Endothelial cell of umbilical vein (primary cell): Measurements from ENCODE around the gene CFAP46. TPM values are rescaled to one million over a fixed set of nuclear protein-coding genes. Genes with fewer than 3 reads are reported as not detected.

Experiments used
- BruUV-seq: library from RNA; stranded (reverse); fragments of 400-500 nt; replicated peaks from 2 replicates; lab custom pipeline; 2021; lab: Mats Ljungman, UMichigan
- CTCF ChIA-PET: fragments of 300-600, 350-600 bp; sonication (Branson Sonifier 250); formaldehyde crosslinking; loops from one replicate; lab custom pipeline; 2021; ENCODE audit warnings: antibody characterized with exemption, inconsistent platforms; lab: Charles Lee
- POLR2A ChIA-PET: fragments of 300-600, 350-600 bp; sonication (Branson Sonifier 250); formaldehyde crosslinking; loops from one replicate; lab custom pipeline; 2021; ENCODE audit warnings: antibody characterized with exemption, inconsistent platforms; lab: Charles Lee
- DNase-seq: peaks from one replicate; pipeline ENCODE4 v3.0.0-alpha.2; 2011; ENCODE audit warnings: low read depth, low spot score
- FAIRE-seq: peaks from 2 replicates; lab custom pipeline; 2011; peaks lifted over from hg19 to GRCh38; lab: Jason Lieb, UNC
- H2AFZ ChIP-seq: 2 replicates; pipeline ENCODE4 v1.6.0; 2012; ENCODE audit warnings: low read depth, low read length, control low read depth, inconsistent platforms
- H3K27ac ChIP-seq: 2 replicates; pipeline ENCODE4 v1.5.1; 2011; ENCODE audit warnings: low read depth, mild to moderate bottlenecking, control low read depth, low read length, moderate library complexity; ENCODE audit not compliant: insufficient read depth
- H3K27me3 ChIP-seq, 2 experiments: 2 replicates each; pipeline versions ENCODE4 v1.6.0 to v1.6.1; 2011; ENCODE audit warnings: low read length in 2 of 2, mixed read lengths in 1 of 2; ENCODE audit not compliant: control insufficient read depth in 2 of 2, insufficient read depth in 2 of 2
- H3K36me3 ChIP-seq, 2 experiments: 2 replicates in 1 of 2; 3 replicates in 1 of 2; pipeline ENCODE4 v1.5.1; 2011; ENCODE audit warnings: low read length in 2 of 2, mild to moderate bottlenecking in 1 of 2, moderate library complexity in 1 of 2; ENCODE audit not compliant: control insufficient read depth in 2 of 2, insufficient read depth in 2 of 2; ENCODE audit errors: extremely low read depth in 1 of 2
- H3K4me1 ChIP-seq: 3 replicates; pipeline ENCODE4 v1.5.1; 2011; ENCODE audit warnings: mild to moderate bottlenecking, low read length; ENCODE audit not compliant: control insufficient read depth, insufficient read depth; ENCODE audit errors: extremely low read depth
- H3K4me2 ChIP-seq: 2 replicates; pipeline ENCODE4 v1.6.1; 2011; ENCODE audit warnings: low read length, control low read depth, mixed read lengths; ENCODE audit not compliant: insufficient read depth
- H3K4me3 ChIP-seq, 3 experiments: fragments of 200-600 bp in 1 of 3; sonication (generic), shearing (Covaris generic) in 1 of 3; replicated peaks in 1 of 3; 2 replicates each; pipeline ENCODE4 v1.5.1; 2011 to 2016; ENCODE audit warnings: control low read depth in 3 of 3, low read length in 3 of 3, mild to moderate bottlenecking in 2 of 3, inconsistent platforms in 1 of 3, low read depth in 1 of 3, moderate library complexity in 1 of 3; ENCODE audit not compliant: insufficient read depth in 1 of 3
- H3K79me2 ChIP-seq: 2 replicates; pipeline ENCODE4 v1.6.0; 2012; ENCODE audit warnings: low read length, inconsistent platforms; ENCODE audit not compliant: control insufficient read depth, insufficient read depth
- H3K9ac ChIP-seq: replicated peaks from 2 replicates; pipeline ENCODE3; 2011; ENCODE audit warnings: low read length, control low read depth; ENCODE audit not compliant: insufficient read depth; ENCODE audit errors: extremely low read depth
- H3K9me1 ChIP-seq: replicated peaks from 3 replicates; pipeline ENCODE4 v1.6.0; 2011; ENCODE audit warnings: mild to moderate bottlenecking, low read length; ENCODE audit not compliant: control insufficient read depth, insufficient read depth; ENCODE audit errors: extremely low read depth
- H3K9me3 ChIP-seq: replicated peaks from 2 replicates; pipeline ENCODE4 v1.5.1; 2012; ENCODE audit warnings: low read length, inconsistent platforms; ENCODE audit not compliant: control insufficient read depth, insufficient read depth
- H4K20me1 ChIP-seq: replicated peaks from 2 replicates; pipeline ENCODE3; 2011; ENCODE audit warnings: mild to moderate bottlenecking, low read length; ENCODE audit not compliant: control insufficient read depth, insufficient read depth; ENCODE audit errors: extremely low read depth
- CTCF ChIP-seq, 2 donors: IDR thresholded peaks; 1 replicate in 1 of 2; 2 replicates in 1 of 2; pipeline ENCODE4 v1.5.1; 2011; ENCODE audit warnings: low read length in 2 of 2, mild to moderate bottlenecking in 2 of 2, moderate library complexity in 2 of 2, control low read depth in 1 of 2, inconsistent platforms in 1 of 2, low read depth in 1 of 2; ENCODE audit not compliant: insufficient read depth in 1 of 2; ENCODE audit errors: extremely low read depth in 1 of 2
- EZH2 ChIP-seq: IDR thresholded peaks from 2 replicates; pipeline ENCODE4 v1.6.1; 2012; ENCODE audit warnings: borderline replicate concordance, low read depth, mild to moderate bottlenecking, moderate library complexity, low read length, inconsistent platforms; ENCODE audit not compliant: severe bottlenecking
- FOS ChIP-seq: IDR thresholded peaks from 2 replicates; pipeline ENCODE4 v1.6.1; 2011; ENCODE audit warnings: mild to moderate bottlenecking, low read length, moderate library complexity, borderline replicate concordance; ENCODE audit not compliant: insufficient read depth
- GATA2 ChIP-seq: IDR thresholded peaks from 2 replicates; pipeline ENCODE4 v1.7.0; 2011; ENCODE audit warnings: low read depth, mild to moderate bottlenecking, moderate library complexity, mixed read lengths, low read length; ENCODE audit not compliant: insufficient read length, insufficient read depth
- JUN ChIP-seq: IDR thresholded peaks from 2 replicates; pipeline ENCODE4 v1.6.1; 2011; ENCODE audit warnings: borderline replicate concordance, low read depth; ENCODE audit not compliant: insufficient read length, insufficient read depth
- MAX ChIP-seq: IDR thresholded peaks from 2 replicates; pipeline ENCODE4 v1.6.1; 2011; ENCODE audit not compliant: insufficient read depth, insufficient read length
- MYC ChIP-seq: IDR thresholded peaks from one replicate; pipeline ENCODE4 v1.6.1; 2011; ENCODE audit warnings: mild to moderate bottlenecking, low read depth, low read length
- POLR2A ChIP-seq: IDR thresholded peaks from 2 replicates; pipeline ENCODE4 v1.6.1; 2012; ENCODE audit warnings: low read depth, mild to moderate bottlenecking, control low read depth, low read length
- POLR2AphosphoS5 ChIP-seq: IDR thresholded peaks from 2 replicates; pipeline ENCODE4 v1.6.1; 2012; ENCODE audit warnings: low read depth, mild to moderate bottlenecking, control low read depth, low read length, moderate library complexity; ENCODE audit not compliant: insufficient read depth
- dilution Hi-C: fragments of 300-500 bp; cut with MboI; formaldehyde crosslinking; loops from one replicate; pipeline ENCODE4 v1.15.0; 2019; ENCODE audit warnings: low sequenced_read_pairs; ENCODE audit not compliant: extremely low pct_ligation_motif_present
- intact Hi-C: fragments of 100-400 bp; cut with micrococcal nuclease; formaldehyde crosslinking; loops from one replicate; pipeline ENCODE4 v1.10.0; 2022
- polyA plus RNA-seq, 4 experiments: library from polyadenylated mRNA; depleted of rRNA in 3 of 4; stranded (reverse) in 3 of 4; unstranded in 1 of 4; fragments of >200 nt; gene quantifications; 2 replicates each; pipeline versions ENCODE4 v1.2.1 to v1.2.3, GENCODE V29; 2011 to 2012; ENCODE audit warnings: missing spikeins in 1 of 4
- total RNA-seq: library from RNA; stranded (reverse); gene quantifications from 2 replicates; pipeline ENCODE4 v1.2.3, GENCODE V29; 2021

CFAP46 gene
- total and polyA plus RNA-seq, 2 donors (not counting 3 experiments of a cell fraction or from before 2014, with no cell fraction given): 0.75 to 0.98 TPM

- no peaks in the 10 kb centered on the region for H3K4me1 ChIP-seq
- H3K9ac ChIP-seq: no peak overlapping the region
- FAIRE-seq (no peak), DNase-seq (no peak)
- H4K20me1 ChIP-seq: no peaks in the 10 kb centered on the region
- no peaks in the 10 kb centered on the region for H3K36me3 ChIP-seq
- TF ChIP-seq FOS (no peak), POLR2A (no peak), CTCF (IDR thresholded peaks at IDR 0.05; ENCODE audit: extremely low read depth in 1 of 2, insufficient read depth in 1 of 2, low read depth in 1 of 2, low read length in 2 of 2) (no peak), GATA2 (no peak), JUN (no peak), POLR2AphosphoS5 (no peak), MYC (no peak), EZH2 (no peak), MAX (no peak)
- intact Hi-C loops (loop anchor here (2.0 to 5.0 kb wide), 4 partner anchors 201 to 386 kb away; no protein-coding TSS in a partner anchor), dilution Hi-C loops (no loop called here)
- ChIA-PET CTCF (no interaction called here), POLR2A (no interaction called here)
- no peaks in the 10 kb centered on the region for H3K27me3 ChIP-seq
- no TSS peak for BruUV-seq
- H3K27ac ChIP-seq: no peak overlapping the region
- H3K4me2 ChIP-seq: no peak overlapping the region
- no peaks in the 10 kb centered on the region for H3K9me1 ChIP-seq
- H2AFZ ChIP-seq: no peak overlapping the region
- no peaks in the 10 kb centered on the region for H3K9me3 ChIP-seq
- H3K79me2 ChIP-seq: no peaks in the 10 kb centered on the region
- no peak overlapping the region for H3K4me3 ChIP-seq
These were observed 1.4 kb downstream of the CFAP46 start for GRCh38 chr10:132940791-132941465.
